Activated naive CD4-positive, alpha-beta T cell treated with anti-CD3 and anti-CD28 coated beads, Interleukin-2, amount 10 ng/mL, durations not matched to agents 7 days and 5 days (primary cell): ENCODE data around the gene MROH7.

Experiments
- CTCF ChIA-PET: fragments of 350-600 bp; sonication (Branson Sonifier 250); formaldehyde crosslinking; loops from one replicate; lab custom pipeline; 2021; ENCODE audit warnings: antibody characterized with exemption; lab: Charles Lee
- DNase-seq: peaks from one replicate; pipeline ENCODE4 v3.0.0-alpha.2; 2020
- H3K27ac Mint-ChIP-seq: one replicate; pipeline ENCODE4 v1.8.0; 2021; ENCODE audit warnings: mild to moderate bottlenecking, moderate library complexity, mixed read lengths
- H3K27me3 Mint-ChIP-seq: one replicate; pipeline ENCODE4 v1.8.0; 2021; ENCODE audit warnings: mild to moderate bottlenecking, mixed read lengths
- H3K36me3 Mint-ChIP-seq: one replicate; pipeline ENCODE4 v1.8.0; 2021; ENCODE audit warnings: mixed read lengths
- H3K4me1 Mint-ChIP-seq: one replicate; pipeline ENCODE4 v1.8.0; 2021; ENCODE audit warnings: mixed read lengths
- H3K4me3 Mint-ChIP-seq: one replicate; pipeline ENCODE4 v1.8.0; 2021; ENCODE audit warnings: mild to moderate bottlenecking, moderate library complexity, mixed read lengths
- H3K9me3 Mint-ChIP-seq: one replicate; pipeline ENCODE4 v1.8.0; 2021; ENCODE audit warnings: mixed read lengths

Gene MROH7

GRCh38 chr1:54606096-54606989 lies 35.2 kb upstream of the MROH7 start:
- Mint-ChIP-seq H3K27ac (peak overlapping the region; percentile 21), H3K4me1 (peaks cover 14% of the 10 kb centered on the region), H3K36me3 (no peaks in the 10 kb centered on the region), H3K27me3 (peaks cover 5% of the 10 kb centered on the region), H3K4me3 (no peak overlapping the region), H3K9me3 (no peaks in the 10 kb centered on the region)
- CTCF ChIA-PET: no interaction called here
- no peak for DNase-seq

GRCh38 chr1:54606990-54607325 lies 34.6 kb upstream of the MROH7 start:
- H3K36me3 Mint-ChIP-seq: no peaks in the 10 kb centered on the region
- no peak for DNase-seq
- H3K4me3 Mint-ChIP-seq: no peak overlapping the region
- CTCF ChIA-PET: no interaction called here
- H3K27ac Mint-ChIP-seq: no peak overlapping the region
- H3K9me3 Mint-ChIP-seq: no peaks in the 10 kb centered on the region
- H3K27me3 Mint-ChIP-seq: peaks cover 5% of the 10 kb centered on the region
- H3K4me1 Mint-ChIP-seq: peaks cover 14% of the 10 kb centered on the region

- Mint-ChIP-seq H3K27ac (no peak overlapping the region), H3K4me1 (peaks cover 14% of the 10 kb centered on the region), H3K36me3 (no peaks in the 10 kb centered on the region), H3K9me3 (no peaks in the 10 kb centered on the region), H3K27me3 (peaks cover 5% of the 10 kb centered on the region), H3K4me3 (no peak overlapping the region)
- no peak for DNase-seq
- CTCF ChIA-PET: no interaction called here
These were observed 33.6 kb upstream of the MROH7 start for GRCh38 chr1:54607821-54608565.

GRCh38 chr1:54608566-54609230 lies 32.9 kb upstream of the MROH7 start:
- peaks cover 14% of the 10 kb centered on the region for H3K4me1 Mint-ChIP-seq
- peaks cover 5% of the 10 kb centered on the region for H3K27me3 Mint-ChIP-seq
- no peaks in the 10 kb centered on the region for H3K36me3 Mint-ChIP-seq
- no peaks in the 10 kb centered on the region for H3K9me3 Mint-ChIP-seq
- no peak overlapping the region for H3K27ac Mint-ChIP-seq
- H3K4me3 Mint-ChIP-seq: no peak overlapping the region
- no peak for DNase-seq
- CTCF ChIA-PET: no interaction called here

GRCh38 chr1:54609301-54609921 lies 32.2 kb upstream of the MROH7 start:
- Mint-ChIP-seq H3K4me1 (peaks cover 11% of the 10 kb centered on the region), H3K36me3 (no peaks in the 10 kb centered on the region), H3K9me3 (no peaks in the 10 kb centered on the region), H3K27me3 (peaks cover 9% of the 10 kb centered on the region), H3K4me3 (no peak overlapping the region), H3K27ac (no peak overlapping the region)
- no peak for DNase-seq
- CTCF ChIA-PET: no interaction called here

- CTCF ChIA-PET: no interaction called here
- peaks cover 10% of the 10 kb centered on the region for H3K27me3 Mint-ChIP-seq
- H3K4me1 Mint-ChIP-seq: peaks cover 4% of the 10 kb centered on the region
- H3K27ac Mint-ChIP-seq: no peak overlapping the region
- H3K36me3 Mint-ChIP-seq: no peaks in the 10 kb centered on the region
- H3K9me3 Mint-ChIP-seq: no peaks in the 10 kb centered on the region
- no peak for DNase-seq
- H3K4me3 Mint-ChIP-seq: no peak overlapping the region
These were observed 31.5 kb upstream of the MROH7 start for GRCh38 chr1:54610048-54610447.

GRCh38 chr1:54610601-54611580 lies 30.7 kb upstream of the MROH7 start:
- Mint-ChIP-seq H3K4me1 (no peaks in the 10 kb centered on the region), H3K27me3 (peaks cover 14% of the 10 kb centered on the region), H3K9me3 (no peaks in the 10 kb centered on the region), H3K27ac (no peak overlapping the region), H3K36me3 (no peaks in the 10 kb centered on the region), H3K4me3 (no peak overlapping the region)
- CTCF ChIA-PET: no interaction called here
- DNase-seq: no peak

GRCh38 chr1:54611621-54612020 lies 30.0 kb upstream of the MROH7 start:
- CTCF ChIA-PET: no interaction called here
- Mint-ChIP-seq H3K4me3 (no peak overlapping the region), H3K4me1 (no peaks in the 10 kb centered on the region)

GRCh38 chr1:54614024-54614423 lies 27.6 kb upstream of the MROH7 start:
- Mint-ChIP-seq H3K4me1 (no peaks in the 10 kb centered on the region), H3K27ac (no peak overlapping the region), H3K4me3 (no peak overlapping the region), H3K27me3 (peaks cover 19% of the 10 kb centered on the region), H3K36me3 (no peaks in the 10 kb centered on the region), H3K9me3 (no peaks in the 10 kb centered on the region)
- no peak for DNase-seq
- CTCF ChIA-PET: no interaction called here

More at GRCh38 chr1:54611621-54612020, 30.0 kb upstream of the MROH7 start:
- H3K9me3 Mint-ChIP-seq: no peaks in the 10 kb centered on the region
- no peak overlapping the region for H3K27ac Mint-ChIP-seq
- DNase-seq: no peak
- H3K27me3 Mint-ChIP-seq: peaks cover 14% of the 10 kb centered on the region
- H3K36me3 Mint-ChIP-seq: no peaks in the 10 kb centered on the region

- CTCF ChIA-PET: no interaction called here
- no peak overlapping the region for H3K27ac Mint-ChIP-seq
- H3K36me3 Mint-ChIP-seq: no peaks in the 10 kb centered on the region
- H3K4me3 Mint-ChIP-seq: no peak overlapping the region
- H3K4me1 Mint-ChIP-seq: no peaks in the 10 kb centered on the region
- no peak for DNase-seq
- peaks cover 19% of the 10 kb centered on the region for H3K27me3 Mint-ChIP-seq
- H3K9me3 Mint-ChIP-seq: no peaks in the 10 kb centered on the region
These were observed 27.0 kb upstream of the MROH7 start for GRCh38 chr1:54614563-54614962.

GRCh38 chr1:54615531-54616279 lies 25.9 kb upstream of the MROH7 start:
- Mint-ChIP-seq H3K36me3 (no peaks in the 10 kb centered on the region), H3K4me3 (no peak overlapping the region), H3K27me3 (peaks cover 22% of the 10 kb centered on the region), H3K27ac (no peak overlapping the region), H3K9me3 (no peaks in the 10 kb centered on the region), H3K4me1 (no peaks in the 10 kb centered on the region)
- CTCF ChIA-PET: no interaction called here
- DNase-seq: no peak

GRCh38 chr1:54619749-54620148 lies 21.8 kb upstream of the MROH7 start:
- no peak for DNase-seq
- Mint-ChIP-seq H3K27me3 (peaks cover 22% of the 10 kb centered on the region), H3K27ac (no peak overlapping the region), H3K4me1 (no peaks in the 10 kb centered on the region), H3K4me3 (no peak overlapping the region), H3K36me3 (no peaks in the 10 kb centered on the region), H3K9me3 (no peaks in the 10 kb centered on the region)
- CTCF ChIA-PET: no interaction called here
